ENCODE results near the gene CDC42BPA.

DNA sequence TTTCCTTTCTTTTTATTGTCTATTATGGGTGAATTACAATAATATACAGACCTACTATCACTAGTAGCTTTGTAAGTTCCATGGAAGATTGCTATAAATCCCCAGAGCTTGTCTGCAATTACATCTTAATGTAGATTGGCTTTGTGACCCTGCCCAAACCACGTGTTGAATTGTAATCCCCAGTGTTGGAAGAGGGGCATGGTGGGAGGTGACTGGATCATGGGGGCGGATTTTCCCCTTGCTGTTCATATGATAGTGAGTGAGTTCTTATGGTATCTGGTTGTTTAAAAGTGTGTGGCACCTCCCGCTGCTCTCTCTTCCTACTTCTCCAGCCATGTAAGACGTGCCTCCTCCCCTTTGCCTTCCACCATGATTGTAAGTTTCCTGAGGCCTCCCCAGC, 34.9 kb upstream of the CDC42BPA start:
- TF ChIP-seq POLR2A (IDR thresholded peaks at IDR 0.05; ENCODE audit: low read length) (no peak), RAD21 (conservative IDR thresholded peaks at IDR 0.05 in 1 of 2, IDR thresholded peaks at IDR 0.05 in 1 of 2) (no peak), EP300 (IDR thresholded peaks at IDR 0.05) (no peak), KDM5A (IDR thresholded peaks at IDR 0.05) (no peak), CHD2 (IDR thresholded peaks at IDR 0.05; ENCODE audit: low read length, partially characterized antibody) (no peak), CTCF (IDR thresholded peaks at IDR 0.05) (no peak), ATOH8 (CRISPR knock-in tag; IDR thresholded peaks at IDR 0.05; ENCODE audit: low read depth) (no peak), REST (IDR thresholded peaks at IDR 0.05) (no peak), POLR2AphosphoS2 (conservative IDR thresholded peaks at IDR 0.05; ENCODE audit: low read length) (no peak), HDAC2 (IDR thresholded peaks at IDR 0.05) (no peak), JUNB (IDR thresholded peaks at IDR 0.05) (no peak)
- TF ChIP-seq, protein P1, sequence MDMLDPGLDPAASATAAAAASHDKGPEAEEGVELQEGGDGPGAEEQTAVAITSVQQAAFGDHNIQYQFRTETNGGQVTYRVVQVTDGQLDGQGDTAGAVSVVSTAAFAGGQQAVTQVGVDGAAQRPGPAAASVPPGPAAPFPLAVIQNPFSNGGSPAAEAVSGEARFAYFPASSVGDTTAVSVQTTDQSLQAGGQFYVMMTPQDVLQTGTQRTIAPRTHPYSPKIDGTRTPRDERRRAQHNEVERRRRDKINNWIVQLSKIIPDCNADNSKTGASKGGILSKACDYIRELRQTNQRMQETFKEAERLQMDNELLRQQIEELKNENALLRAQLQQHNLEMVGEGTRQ (IDR thresholded peaks at IDR 0.05): no peak
- TF ChIP-seq, protein P2, sequence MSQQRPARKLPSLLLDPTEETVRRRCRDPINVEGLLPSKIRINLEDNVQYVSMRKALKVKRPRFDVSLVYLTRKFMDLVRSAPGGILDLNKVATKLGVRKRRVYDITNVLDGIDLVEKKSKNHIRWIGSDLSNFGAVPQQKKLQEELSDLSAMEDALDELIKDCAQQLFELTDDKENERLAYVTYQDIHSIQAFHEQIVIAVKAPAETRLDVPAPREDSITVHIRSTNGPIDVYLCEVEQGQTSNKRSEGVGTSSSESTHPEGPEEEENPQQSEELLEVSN (IDR thresholded peaks at IDR 0.05; ENCODE audit: borderline replicate concordance, low read depth): no peak
